K562 (cell line): ENCODE results near the gene NAV2. TPM values are rescaled to one million over a fixed set of nuclear protein-coding genes. Genes with fewer than 3 reads are reported as not detected.

Experiments
- ATAC-seq: fragments of 200-7000 bp; cut with Tn5 transposase; 3 replicates; pipeline ENCODE4 v1.9.1; 2020; ENCODE audit warnings: moderate library complexity
- BruUV-seq: library from RNA; stranded (reverse); fragments of 400-500 nt; replicated peaks from 2 replicates; lab custom pipeline; 2021; lab: Mats Ljungman, UMichigan
- CTCF ChIA-PET: fragments of 300-600 bp; formaldehyde crosslinking; extraction: SDS; loops from one replicate; lab custom pipeline; 2021; ENCODE audit warnings: low intra/inter-chr PET ratio; lab: Yijun Ruan, JAX
- POLR2A ChIA-PET: fragments of 300-600, 350-650 bp; sonication (Branson Sonifier 250); formaldehyde crosslinking; extraction: SDS; loops from one replicate; lab custom pipeline; 2021; ENCODE audit warnings: antibody characterized with exemption, inconsistent platforms; lab: Yijun Ruan, JAX
- DNase-seq, 4 experiments: peaks; one replicate each; pipeline versions ENCODE4 v3.0.0 to v3.0.0-alpha.2; 2011 to 2018; ENCODE audit warnings: low spot score in 3 of 4, mixed read lengths in 3 of 4; ENCODE audit errors: extremely low read depth in 1 of 4
- FAIRE-seq: peaks from 2 replicates; lab custom pipeline; 2011; peaks lifted over from hg19 to GRCh38; lab: Jason Lieb, UNC
- H2AFZ ChIP-seq: 2 replicates; pipeline ENCODE4 v1.6.0; 2011; ENCODE audit warnings: low read depth, low read length, control low read depth, inconsistent platforms
- H3K27ac ChIP-seq: fragments of 200-600 bp; 3 replicates; pipeline ENCODE4 v1.8.0; 2011; ENCODE audit warnings: low read depth, mild to moderate bottlenecking, control low read depth, inconsistent platforms, low read length, moderate library complexity, mixed read lengths; ENCODE audit errors: extremely low read depth
- H3K27me3 ChIP-seq, 2 experiments: fragments of 300-600 bp in 1 of 2; 2 replicates in 1 of 2; 3 replicates in 1 of 2; pipeline versions ENCODE4 v1.6.0 to v1.8.0; 2011; ENCODE audit warnings: inconsistent platforms in 2 of 2, low read length in 2 of 2, mild to moderate bottlenecking in 1 of 2, mixed read lengths in 1 of 2, moderate library complexity in 1 of 2; ENCODE audit not compliant: control insufficient read depth in 2 of 2, insufficient read depth in 2 of 2
- H3K36me3 ChIP-seq: fragments of 300-600 bp; 3 replicates; pipeline ENCODE4 v1.8.0; 2011; ENCODE audit warnings: mild to moderate bottlenecking, low read length, inconsistent platforms; ENCODE audit not compliant: control insufficient read depth, insufficient read depth
- H3K4me1 ChIP-seq, 2 experiments: fragments of 200-600 bp in 1 of 2; replicated peaks in 1 of 2; 2 replicates in 1 of 2; 3 replicates in 1 of 2; pipeline versions ENCODE4 v1.5.1 to v1.8.0; 2011; ENCODE audit warnings: inconsistent platforms in 2 of 2, low read length in 2 of 2, mild to moderate bottlenecking in 1 of 2, mixed read lengths in 1 of 2, moderate library complexity in 1 of 2; ENCODE audit not compliant: control insufficient read depth in 2 of 2, insufficient read depth in 2 of 2
- H3K4me2 ChIP-seq: 2 replicates; pipeline ENCODE4 v1.6.1; 2011; ENCODE audit warnings: low read length, control low read depth, inconsistent platforms, mixed read lengths; ENCODE audit not compliant: insufficient read depth
- H3K4me3 ChIP-seq: fragments of 200-600 bp; sonication (generic), shearing (Covaris generic); 2 replicates; pipeline ENCODE4 v1.5.1; 2016; ENCODE audit warnings: control low read depth, inconsistent platforms
- H3K79me2 ChIP-seq: fragments of 200-600 bp; 3 replicates; pipeline ENCODE4 v1.8.0; 2011; ENCODE audit warnings: low read length, inconsistent platforms; ENCODE audit not compliant: control insufficient read depth, insufficient read depth
- H3K9ac ChIP-seq, 2 experiments: 2 replicates each; pipeline versions ENCODE4 v1.6.0 to v1.6.1; 2011; ENCODE audit warnings: low read depth in 2 of 2, low read length in 2 of 2, control low read depth in 1 of 2, inconsistent platforms in 1 of 2, mild to moderate bottlenecking in 1 of 2, mixed read lengths in 1 of 2; ENCODE audit not compliant: insufficient read depth in 1 of 2
- H3K9me1 ChIP-seq: one replicate; pipeline ENCODE4 v1.6.0; 2011; ENCODE audit warnings: inconsistent platforms, mild to moderate bottlenecking, low read length, moderate library complexity; ENCODE audit not compliant: control insufficient read depth, insufficient read depth
- H3K9me3 ChIP-seq: replicated peaks from 2 replicates; pipeline ENCODE4 v1.5.1; 2011; ENCODE audit warnings: low read depth, low read length, inconsistent platforms; ENCODE audit not compliant: control insufficient read depth, insufficient read depth
- H4K20me1 ChIP-seq: replicated peaks from 2 replicates; pipeline ENCODE4 v1.6.1; 2011; ENCODE audit warnings: low read length, inconsistent platforms, mixed read lengths; ENCODE audit not compliant: control insufficient read depth, insufficient read depth
- RBM15 ChIP-seq: fragments of 200-400 bp; formaldehyde crosslinking; IDR thresholded peaks from 2 replicates; pipeline ENCODE4 v1.6.1; 2018; ENCODE audit warnings: mild to moderate bottlenecking, low read length, moderate library complexity; ENCODE audit not compliant: insufficient read depth
- RFX5 ChIP-seq: IDR thresholded peaks from 2 replicates; pipeline ENCODE4 v1.6.1; 2011; ENCODE audit warnings: low read depth, mild to moderate bottlenecking, improper control_type of control experiment, low read length
- in situ Hi-C: fragments of 300-500 bp; cut with MboI; formaldehyde crosslinking; loops from 4 replicates; pipeline ENCODE4 v1.15.0; 2018; ENCODE audit warnings: inconsistent platforms, mixed read lengths
- intact Hi-C: fragments of 100-400 bp; cut with micrococcal nuclease; formaldehyde crosslinking; loops from 2 replicates; pipeline ENCODE4 v1.14.2; 2022
- polyA plus RNA-seq, 8 experiments: library from polyadenylated mRNA; depleted of rRNA in 4 of 8; stranded (reverse) in 5 of 8; unstranded in 3 of 8; fragments of >200 nt; fragmentation: Nextera tagmentation in 2 of 8; fragmentation: Illumina TruSeq in 1 of 8; extraction: Ambion mirVana in 2 of 8; extraction: Trizol in 1 of 8; gene quantifications; 2 replicates each; pipeline versions ENCODE4 v1.2.1 to v1.2.3, GENCODE V29; 2011 to 2014; ENCODE audit warnings: inconsistent platforms in 1 of 8, missing spikeins in 1 of 8
- total RNA-seq, 7 experiments: library from RNA; depleted of rRNA in 6 of 7; stranded (reverse); fragments of >200 nt in 6 of 7; fragmentation: Illumina TruSeq in 2 of 7; extraction: Trizol in 2 of 7; gene quantifications; 2 replicates each; pipeline versions ENCODE4 v1.2.1 to v1.2.3, GENCODE V29; 2011 to 2021; ENCODE audit warnings: low replicate concordance in 1 of 7
- TF ChIP-seq, protein P1 (sequence below): fragments of 250-450 bp; sonication (Bioruptor Pico); IDR thresholded peaks from 2 replicates; pipeline ENCODE4 v1.5.0; 2021
- TF ChIP-seq, protein P2 (sequence below): sonication (generic); formaldehyde crosslinking; IDR thresholded peaks from 2 replicates; pipeline ENCODE4 v1.8.0; 2022; ENCODE audit warnings: missing genetic modification reagents, mild to moderate bottlenecking, moderate library complexity, borderline replicate concordance
- TF ChIP-seq, protein P3 (sequence below): fragments of 450-650 bp; IDR thresholded peaks from 2 replicates; pipeline ENCODE4 v1.7.1; 2018; ENCODE audit warnings: mild to moderate bottlenecking, low read depth; ENCODE audit not compliant: partially characterized antibody
- TF ChIP-seq, protein P4 (sequence below): fragments of 250-450 bp; sonication (Bioruptor Pico); IDR thresholded peaks from 2 replicates; pipeline ENCODE4 v1.4.0; 2020; ENCODE audit warnings: mild to moderate bottlenecking, moderate library complexity

NAV2 gene
- total and polyA plus RNA-seq, 9 of the 15 experiments (the other 6 are each of a cell fraction or from before 2014, with no cell fraction given): 0.03 to 0.35 (median 0.05) TPM

DNA sequence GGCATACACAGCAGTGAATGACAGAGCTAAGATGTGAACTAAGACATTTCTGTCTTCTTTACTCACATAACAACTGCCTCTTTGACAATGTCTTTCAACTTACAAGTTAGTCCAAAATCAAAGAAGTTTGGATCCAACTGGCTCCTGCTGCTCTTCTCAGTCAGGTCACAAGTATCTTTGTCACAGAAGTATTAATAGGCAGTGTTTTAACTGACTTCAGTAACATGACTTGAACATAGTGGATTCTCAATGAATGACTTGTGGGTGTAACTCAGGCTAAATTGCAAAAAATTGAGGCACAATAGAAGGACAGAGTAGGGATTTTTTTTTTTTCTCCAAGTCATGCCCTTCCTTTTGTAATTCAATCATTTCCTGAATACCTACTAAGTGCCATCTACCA lies 425.0 kb downstream of the NAV2 start:
- no peak for FAIRE-seq
- CTCF ChIA-PET: no interaction called here
- H3K9me1 ChIP-seq: no peaks in the 10 kb centered on the region
- no peaks in the 10 kb centered on the region for H3K9me3 ChIP-seq
- peaks cover 0 to 9% of the 10 kb centered on the region in 2 experiments; a peak in 2 of 5 replicates for H3K27me3 ChIP-seq
- no peak overlapping the region for H3K27ac ChIP-seq
- no peak for DNase-seq
- H3K4me1 ChIP-seq: no peaks in the 10 kb centered on the region
- in situ Hi-C loops (loop anchor here (10.0 kb wide), 1 partner anchor 197 kb away; no protein-coding TSS in a partner anchor), intact Hi-C loops (no loop called here)
- no TSS peak for BruUV-seq
- no peak for ATAC-seq
- no peak overlapping the region for H3K4me3 ChIP-seq
- TF ChIP-seq, protein P1, sequence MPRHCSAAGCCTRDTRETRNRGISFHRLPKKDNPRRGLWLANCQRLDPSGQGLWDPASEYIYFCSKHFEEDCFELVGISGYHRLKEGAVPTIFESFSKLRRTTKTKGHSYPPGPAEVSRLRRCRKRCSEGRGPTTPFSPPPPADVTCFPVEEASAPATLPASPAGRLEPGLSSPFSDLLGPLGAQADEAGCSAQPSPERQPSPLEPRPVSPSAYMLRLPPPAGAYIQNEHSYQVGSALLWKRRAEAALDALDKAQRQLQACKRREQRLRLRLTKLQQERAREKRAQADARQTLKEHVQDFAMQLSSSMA (CRISPR knock-in tag): no peak
- TF ChIP-seq, protein P2, sequence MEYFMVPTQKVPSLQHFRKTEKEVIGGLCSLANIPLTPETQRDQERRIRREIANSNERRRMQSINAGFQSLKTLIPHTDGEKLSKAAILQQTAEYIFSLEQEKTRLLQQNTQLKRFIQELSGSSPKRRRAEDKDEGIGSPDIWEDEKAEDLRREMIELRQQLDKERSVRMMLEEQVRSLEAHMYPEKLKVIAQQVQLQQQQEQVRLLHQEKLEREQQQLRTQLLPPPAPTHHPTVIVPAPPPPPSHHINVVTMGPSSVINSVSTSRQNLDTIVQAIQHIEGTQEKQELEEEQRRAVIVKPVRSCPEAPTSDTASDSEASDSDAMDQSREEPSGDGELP (CRISPR knock-in tag): no peak
- TF ChIP-seq, protein P3, sequence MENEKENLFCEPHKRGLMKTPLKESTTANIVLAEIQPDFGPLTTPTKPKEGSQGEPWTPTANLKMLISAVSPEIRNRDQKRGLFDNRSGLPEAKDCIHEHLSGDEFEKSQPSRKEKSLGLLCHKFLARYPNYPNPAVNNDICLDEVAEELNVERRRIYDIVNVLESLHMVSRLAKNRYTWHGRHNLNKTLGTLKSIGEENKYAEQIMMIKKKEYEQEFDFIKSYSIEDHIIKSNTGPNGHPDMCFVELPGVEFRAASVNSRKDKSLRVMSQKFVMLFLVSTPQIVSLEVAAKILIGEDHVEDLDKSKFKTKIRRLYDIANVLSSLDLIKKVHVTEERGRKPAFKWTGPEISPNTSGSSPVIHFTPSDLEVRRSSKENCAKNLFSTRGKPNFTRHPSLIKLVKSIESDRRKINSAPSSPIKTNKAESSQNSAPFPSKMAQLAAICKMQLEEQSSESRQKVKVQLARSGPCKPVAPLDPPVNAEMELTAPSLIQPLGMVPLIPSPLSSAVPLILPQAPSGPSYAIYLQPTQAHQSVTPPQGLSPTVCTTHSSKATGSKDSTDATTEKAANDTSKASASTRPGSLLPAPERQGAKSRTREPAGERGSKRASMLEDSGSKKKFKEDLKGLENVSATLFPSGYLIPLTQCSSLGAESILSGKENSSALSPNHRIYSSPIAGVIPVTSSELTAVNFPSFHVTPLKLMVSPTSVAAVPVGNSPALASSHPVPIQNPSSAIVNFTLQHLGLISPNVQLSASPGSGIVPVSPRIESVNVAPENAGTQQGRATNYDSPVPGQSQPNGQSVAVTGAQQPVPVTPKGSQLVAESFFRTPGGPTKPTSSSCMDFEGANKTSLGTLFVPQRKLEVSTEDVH: no peak
- no peak for TF ChIP-seq RBM15
- TF ChIP-seq RFX5: no peak
- TF ChIP-seq, protein P4, sequence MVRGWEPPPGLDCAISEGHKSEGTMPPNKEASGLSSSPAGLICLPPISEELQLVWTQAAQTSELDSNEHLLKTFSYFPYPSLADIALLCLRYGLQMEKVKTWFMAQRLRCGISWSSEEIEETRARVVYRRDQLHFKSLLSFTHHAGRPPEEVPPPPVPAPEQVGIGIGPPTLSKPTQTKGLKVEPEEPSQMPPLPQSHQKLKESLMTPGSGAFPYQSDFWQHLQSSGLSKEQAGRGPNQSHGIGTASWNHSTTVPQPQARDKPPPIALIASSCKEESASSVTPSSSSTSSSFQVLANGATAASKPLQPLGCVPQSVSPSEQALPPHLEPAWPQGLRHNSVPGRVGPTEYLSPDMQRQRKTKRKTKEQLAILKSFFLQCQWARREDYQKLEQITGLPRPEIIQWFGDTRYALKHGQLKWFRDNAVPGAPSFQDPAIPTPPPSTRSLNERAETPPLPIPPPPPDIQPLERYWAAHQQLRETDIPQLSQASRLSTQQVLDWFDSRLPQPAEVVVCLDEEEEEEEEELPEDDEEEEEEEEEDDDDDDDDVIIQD (CRISPR knock-in tag): no peak
- no peaks in the 10 kb centered on the region for H3K79me2 ChIP-seq
- no peak overlapping the region for H3K9ac ChIP-seq
- no peaks in the 10 kb centered on the region for H3K36me3 ChIP-seq
- POLR2A ChIA-PET: interaction anchor here (0.6 kb wide), 1 partner anchor 23 kb away, joined by 3 read pairs; no protein-coding TSS in a partner anchor
- H4K20me1 ChIP-seq: no peaks in the 10 kb centered on the region; the same call in 1 of the 2 replicates
- no peak overlapping the region for H3K4me2 ChIP-seq
- H2AFZ ChIP-seq: no peak overlapping the region
